ENCODE results near the gene PTPRN2.

Gene PTPRN2

GRCh38 chr7:157826566-157826965 is 761.1 kb downstream of the PTPRN2 start:
- H3K27ac ChIP-seq, result no peak overlapping the region
- TF ChIP-seq CTCF (IDR thresholded peaks at IDR 0.05) (no peak), ZFX (IDR thresholded peaks at IDR 0.05; ENCODE audit: borderline replicate concordance) (no peak)

- TF ChIP-seq ZFX (IDR thresholded peaks at IDR 0.05; ENCODE audit: borderline replicate concordance) (no peak), CTCF (IDR thresholded peaks at IDR 0.05) (no peak)
- no peak overlapping the region for H3K27ac ChIP-seq
Measured at GRCh38 chr7:157825325-157825724, 762.3 kb downstream of the PTPRN2 start.

GRCh38 chr7:157824819-157825121 is 762.9 kb downstream of the PTPRN2 start:
- TF ChIP-seq ZFX (IDR thresholded peaks at IDR 0.05; ENCODE audit: borderline replicate concordance) (no peak), CTCF (IDR thresholded peaks at IDR 0.05) (no peak)
- no peak overlapping the region for H3K27ac ChIP-seq

GRCh38 chr7:157824011-157824818 is 763.4 kb downstream of the PTPRN2 start:
- no peak overlapping the region for H3K27ac ChIP-seq
- no peak for TF ChIP-seq ZFX (IDR thresholded peaks at IDR 0.05; ENCODE audit: borderline replicate concordance)
- TF ChIP-seq CTCF (IDR thresholded peaks at IDR 0.05), result no peak

GRCh38 chr7:157822688-157823031 is 765.0 kb downstream of the PTPRN2 start:
- TF ChIP-seq CTCF (IDR thresholded peaks at IDR 0.05) (no peak), ZFX (IDR thresholded peaks at IDR 0.05; ENCODE audit: borderline replicate concordance) (no peak)

GRCh38 chr7:157821959-157822687 is 765.5 kb downstream of the PTPRN2 start:
- H3K27ac ChIP-seq, result no peak overlapping the region
- no peak for TF ChIP-seq CTCF (IDR thresholded peaks at IDR 0.05)
- no peak for TF ChIP-seq ZFX (IDR thresholded peaks at IDR 0.05; ENCODE audit: borderline replicate concordance)

More at GRCh38 chr7:157822688-157823031, 765.0 kb downstream of the PTPRN2 start:
- H3K27ac ChIP-seq, result no peak overlapping the region

GRCh38 chr7:157820796-157821195 is 766.8 kb downstream of the PTPRN2 start:
- H3K27ac ChIP-seq, result no peak overlapping the region
- TF ChIP-seq ZFX (IDR thresholded peaks at IDR 0.05; ENCODE audit: borderline replicate concordance), result no peak
- no peak for TF ChIP-seq CTCF (IDR thresholded peaks at IDR 0.05)
